ENCODE measurements around the gene SPPL2C. TPM values are rescaled to one million over a fixed set of nuclear protein-coding genes. Genes with fewer than 3 reads are reported as not detected.

Gene SPPL2C
- total and polyA plus RNA-seq, 4 donors = not detected

DNA sequence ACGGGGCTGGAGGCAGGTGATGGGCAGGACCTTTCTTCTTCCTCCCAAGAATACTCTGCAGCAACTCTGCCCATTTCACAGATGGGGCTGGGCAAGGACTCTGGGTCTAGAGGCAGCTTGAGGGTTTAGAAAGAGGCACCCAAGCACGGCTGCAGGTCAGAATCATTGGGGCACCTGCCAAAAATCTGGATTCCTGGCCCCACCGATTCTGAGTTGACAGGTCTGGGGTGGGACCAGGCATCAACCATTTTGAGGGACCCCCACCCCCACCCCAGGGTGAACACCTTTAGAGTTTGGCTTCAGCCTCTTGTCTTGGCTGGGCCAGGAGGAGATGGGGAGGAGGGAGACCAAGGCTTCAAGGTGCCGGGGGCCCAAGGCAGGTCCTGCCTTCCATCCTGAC lies 5.3 kb downstream of the SPPL2C start:
- H3K27ac ChIP-seq (ENCODE audit: low read depth in 1 of 2, low read length in 2 of 2) = no peak overlapping the region
- H3K36me3 ChIP-seq (ENCODE audit: control insufficient read depth in 1 of 2, insufficient read depth in 2 of 2, low read length in 1 of 2) = no peaks in the 10 kb centered on the region
- H3K27me3 ChIP-seq (ENCODE audit: control insufficient read depth in 1 of 2, insufficient read depth in 2 of 2, low read length in 1 of 2) = no peaks in the 10 kb centered on the region
- H3K4me3 ChIP-seq (ENCODE audit: low read length in 2 of 2) = no peak overlapping the region
- H3K9me3 ChIP-seq (ENCODE audit: control insufficient read depth, low read length) = no peaks in the 10 kb centered on the region
- H3K4me1 ChIP-seq (ENCODE audit: control insufficient read depth in 1 of 2, insufficient read depth in 2 of 2, low read length in 2 of 2) = no peaks in the 10 kb centered on the region
- ATAC-seq (ENCODE audit: low FRiP score) (no peak), DNase-seq (peak in 1 of 2 donors; percentile 12)
- intact Hi-C loops (cut with DNase I) = no loop called here
- WGBS, 2 donors = 89 to 90% methylated on average over 4 of the region's 4 CpGs

DNA sequence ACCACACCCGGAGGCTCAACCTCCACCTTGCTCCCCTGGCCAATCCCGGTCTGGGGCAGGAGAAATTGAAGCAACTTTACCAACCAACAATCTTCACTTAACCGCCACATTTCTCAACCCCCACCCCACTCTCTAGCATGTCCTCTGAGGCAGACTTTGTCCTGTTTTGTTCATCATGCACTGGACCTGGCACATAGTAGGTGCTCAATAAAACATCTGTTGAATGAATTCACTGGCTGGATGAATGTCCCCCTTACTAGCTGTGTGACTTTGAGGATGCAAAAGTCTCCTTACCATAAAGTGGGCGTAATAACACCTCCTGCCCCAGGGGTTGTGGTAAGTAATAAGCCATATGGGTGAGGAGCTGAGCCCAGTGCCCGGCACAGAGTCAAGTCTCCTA lies 5.8 kb downstream of the SPPL2C start:
- ATAC-seq (ENCODE audit: low FRiP score) = no peak
- intact Hi-C loops (cut with DNase I) = no loop called here
- H3K36me3 ChIP-seq (ENCODE audit: control insufficient read depth in 1 of 2, insufficient read depth in 2 of 2, low read length in 1 of 2) = no peaks in the 10 kb centered on the region
- H3K27ac ChIP-seq (ENCODE audit: low read depth in 1 of 2, low read length in 2 of 2) = no peak overlapping the region
- H3K27me3 ChIP-seq (ENCODE audit: control insufficient read depth in 1 of 2, insufficient read depth in 2 of 2, low read length in 1 of 2) = no peaks in the 10 kb centered on the region
- no peaks in the 10 kb centered on the region for H3K9me3 ChIP-seq (ENCODE audit: control insufficient read depth, low read length)
- no peak overlapping the region for H3K4me3 ChIP-seq (ENCODE audit: low read length in 2 of 2)
- no peak for DNase-seq
- no peaks in the 10 kb centered on the region for H3K4me1 ChIP-seq (ENCODE audit: control insufficient read depth in 1 of 2, insufficient read depth in 2 of 2, low read length in 2 of 2)
- 85 to 88% methylated on average over 5 of the region's 5 CpGs for WGBS, 2 donors

DNA sequence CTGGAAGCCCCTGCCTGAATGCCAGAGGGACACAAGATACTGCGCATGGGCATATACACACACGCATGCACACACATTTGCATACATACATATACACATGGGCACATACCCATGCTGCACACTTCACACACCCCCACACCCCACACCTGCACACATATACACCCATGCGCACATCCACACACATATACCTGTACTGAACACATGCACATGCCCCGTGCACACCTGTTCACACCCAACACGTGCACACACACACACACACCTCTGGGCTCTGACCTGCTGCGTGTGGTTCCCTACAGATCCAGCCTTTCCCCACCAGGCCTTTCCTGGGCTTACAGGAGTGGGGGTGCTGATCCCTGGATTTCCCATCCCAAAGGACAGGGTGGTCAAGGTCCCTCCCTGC lies 6.3 kb downstream of the SPPL2C start:
- intact Hi-C loops (cut with DNase I) = no loop called here
- no peaks in the 10 kb centered on the region for H3K36me3 ChIP-seq (ENCODE audit: control insufficient read depth in 1 of 2, insufficient read depth in 2 of 2, low read length in 1 of 2)
- ATAC-seq (ENCODE audit: low FRiP score) (no peak), DNase-seq (no peak)
- H3K27ac ChIP-seq (ENCODE audit: low read depth in 1 of 2, low read length in 2 of 2) = no peak overlapping the region
- H3K9me3 ChIP-seq (ENCODE audit: control insufficient read depth, low read length) = no peaks in the 10 kb centered on the region
- no peak overlapping the region for H3K4me3 ChIP-seq (ENCODE audit: low read length in 2 of 2)
- H3K27me3 ChIP-seq (ENCODE audit: control insufficient read depth in 1 of 2, insufficient read depth in 2 of 2, low read length in 1 of 2) = no peaks in the 10 kb centered on the region
- 83 to 85% methylated on average over 6 of the region's 6 CpGs for WGBS, 2 donors
- no peaks in the 10 kb centered on the region for H3K4me1 ChIP-seq (ENCODE audit: control insufficient read depth in 1 of 2, insufficient read depth in 2 of 2, low read length in 2 of 2)

DNA sequence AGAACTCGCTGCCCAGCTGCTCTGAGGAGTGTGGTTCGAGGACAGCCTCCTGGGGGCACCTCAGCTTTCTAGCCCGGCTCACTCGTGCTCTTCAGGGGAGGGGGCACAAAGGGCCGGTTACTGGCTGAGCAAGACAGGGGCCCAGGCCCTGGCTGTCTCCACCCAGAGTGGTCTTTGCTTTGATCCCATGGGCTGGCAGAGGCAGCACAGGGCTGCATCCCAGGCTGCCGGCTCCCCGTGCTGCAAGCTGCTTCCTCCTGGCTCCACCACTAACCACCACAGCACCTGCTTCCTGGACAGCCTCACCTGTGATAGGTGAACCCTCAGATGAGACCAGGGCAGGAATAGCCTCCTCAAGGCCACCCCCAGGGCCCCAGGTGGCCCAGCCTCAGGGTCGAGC lies 6.8 kb downstream of the SPPL2C start:
- Histone ChIP-seq H3K4me1 (ENCODE audit: control insufficient read depth in 1 of 2, insufficient read depth in 2 of 2, low read length in 2 of 2) (no peaks in the 10 kb centered on the region), H3K27me3 (ENCODE audit: control insufficient read depth in 1 of 2, insufficient read depth in 2 of 2, low read length in 1 of 2) (no peaks in the 10 kb centered on the region), H3K36me3 (ENCODE audit: control insufficient read depth in 1 of 2, insufficient read depth in 2 of 2, low read length in 1 of 2) (no peaks in the 10 kb centered on the region), H3K27ac (ENCODE audit: low read depth in 1 of 2, low read length in 2 of 2) (no peak overlapping the region), H3K9me3 (ENCODE audit: control insufficient read depth, low read length) (no peaks in the 10 kb centered on the region), H3K4me3 (ENCODE audit: low read length in 2 of 2) (no peak overlapping the region)
- DNase-seq (peak in 1 of 2 donors; percentile 10), ATAC-seq (ENCODE audit: low FRiP score) (no peak)
- intact Hi-C loops (cut with DNase I) = no loop called here
- 47 to 48% methylated on average over 8 of the region's 8 CpGs for WGBS, 2 donors

DNA sequence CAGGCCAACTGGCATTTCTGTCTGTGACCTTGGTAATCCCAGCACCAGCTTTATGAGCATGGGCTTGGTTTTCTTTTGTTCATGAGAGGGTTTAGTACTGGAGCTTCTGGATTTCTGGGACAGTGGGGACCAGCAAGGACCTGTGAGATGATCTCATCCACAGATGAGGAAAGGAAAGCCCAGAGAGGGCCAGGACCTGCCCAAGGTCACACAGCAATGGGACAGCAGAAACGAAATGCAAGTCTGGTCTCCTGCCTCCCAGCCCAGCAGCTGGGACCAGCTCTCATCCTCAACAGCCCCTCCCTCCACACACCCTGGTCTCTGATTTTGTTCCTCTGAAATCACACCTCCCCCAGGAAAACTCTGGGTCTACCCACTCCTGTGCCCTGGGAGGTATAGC lies 7.2 kb downstream of the SPPL2C start:
- Histone ChIP-seq H3K36me3 (ENCODE audit: control insufficient read depth in 1 of 2, insufficient read depth in 2 of 2, low read length in 1 of 2) (no peaks in the 10 kb centered on the region), H3K9me3 (ENCODE audit: control insufficient read depth, low read length) (no peaks in the 10 kb centered on the region), H3K4me1 (ENCODE audit: control insufficient read depth in 1 of 2, insufficient read depth in 2 of 2, low read length in 2 of 2) (no peaks in the 10 kb centered on the region), H3K27ac (ENCODE audit: low read depth in 1 of 2, low read length in 2 of 2) (no peak overlapping the region), H3K4me3 (ENCODE audit: low read length in 2 of 2) (no peak overlapping the region), H3K27me3 (ENCODE audit: control insufficient read depth in 1 of 2, insufficient read depth in 2 of 2, low read length in 1 of 2) (no peaks in the 10 kb centered on the region)
- DNase-seq = peak in 1 of 2 donors; percentile 3
- WGBS, 2 donors = 71 to 92% methylated on average over 1 of the region's 1 CpG
- intact Hi-C loops (cut with DNase I) = no loop called here
- no peak for ATAC-seq (ENCODE audit: low FRiP score)

DNA sequence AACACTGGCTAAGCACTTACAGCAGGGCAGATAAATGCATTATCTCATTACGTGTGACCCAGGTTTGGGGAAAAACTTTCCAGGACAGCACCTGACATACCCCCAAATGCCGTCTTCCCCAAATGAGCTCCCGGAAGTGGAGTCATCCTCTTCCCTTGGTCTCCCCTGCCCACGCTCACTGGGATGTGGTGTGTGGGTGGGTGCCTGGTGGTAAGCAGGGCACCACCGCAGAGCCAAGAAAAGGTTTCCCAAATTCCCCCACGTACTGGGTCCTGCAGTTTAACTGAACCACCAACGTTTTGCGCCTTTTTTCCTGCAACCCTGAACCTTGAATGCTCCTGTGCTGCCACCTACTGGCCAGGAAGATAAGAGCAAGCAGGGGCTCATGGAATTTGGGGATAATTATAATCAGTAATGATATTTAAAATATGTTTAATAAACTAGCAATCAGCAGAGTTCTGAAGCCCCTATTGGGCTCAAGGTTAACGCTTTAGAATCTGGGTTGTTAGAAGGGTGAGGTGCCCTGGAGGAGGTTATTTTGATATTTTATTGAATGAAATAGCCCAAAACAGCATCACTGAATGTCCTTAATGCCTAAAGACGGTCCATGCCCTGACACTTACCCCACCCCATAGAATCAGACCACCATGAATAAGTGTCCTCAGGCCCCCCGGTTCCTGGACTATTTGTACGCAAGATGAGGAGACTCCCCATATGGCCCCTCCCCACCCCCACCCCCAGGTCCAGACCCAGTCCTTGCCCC lies 8.0 kb downstream of the SPPL2C start:
- intact Hi-C loops (cut with DNase I) = no loop called here
- DNase-seq = peak in 1 of 2 donors; percentile 50
- H3K27ac ChIP-seq (ENCODE audit: low read depth in 1 of 2, low read length in 2 of 2) = no peak overlapping the region
- no peaks in the 10 kb centered on the region for H3K9me3 ChIP-seq (ENCODE audit: control insufficient read depth, low read length)
- WGBS, 2 donors = 22 to 23% methylated on average over 12 of the region's 12 CpGs
- no peaks in the 10 kb centered on the region for H3K27me3 ChIP-seq (ENCODE audit: control insufficient read depth in 1 of 2, insufficient read depth in 2 of 2, low read length in 1 of 2)
- H3K36me3 ChIP-seq (ENCODE audit: control insufficient read depth in 1 of 2, insufficient read depth in 2 of 2, low read length in 1 of 2) = no peaks in the 10 kb centered on the region
- no peaks in the 10 kb centered on the region for H3K4me1 ChIP-seq (ENCODE audit: control insufficient read depth in 1 of 2, insufficient read depth in 2 of 2, low read length in 2 of 2)
- no peak overlapping the region for H3K4me3 ChIP-seq (ENCODE audit: low read length in 2 of 2)
- ATAC-seq (ENCODE audit: low FRiP score) = peak; percentile 58

DNA sequence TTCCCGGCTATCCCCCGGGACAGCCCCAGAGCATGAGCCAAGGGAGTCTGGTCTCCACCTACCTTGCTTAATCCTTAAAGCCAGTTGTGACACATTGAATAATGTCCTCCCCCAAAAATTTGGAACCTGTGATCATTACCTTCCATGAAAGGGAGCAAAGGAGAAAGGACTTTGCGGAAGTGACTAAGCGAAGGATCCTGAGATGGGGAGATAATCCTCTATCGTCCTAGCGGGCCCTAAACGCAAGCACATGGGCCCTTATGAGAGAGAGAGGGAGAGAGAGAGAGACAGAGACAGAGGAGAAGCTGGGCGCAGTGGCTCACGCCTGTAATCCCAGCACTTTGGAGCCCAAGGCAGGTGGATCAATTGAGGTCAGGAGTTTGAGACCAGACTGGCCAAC lies 9.5 kb downstream of the SPPL2C start:
- 80 to 81% methylated on average over 9 of the region's 9 CpGs for WGBS, 2 donors
- intact Hi-C loops (cut with DNase I) = no loop called here
- ATAC-seq (ENCODE audit: low FRiP score) (no peak), DNase-seq (no peak)
- Histone ChIP-seq H3K27ac (ENCODE audit: low read depth in 1 of 2, low read length in 2 of 2) (no peak overlapping the region), H3K4me1 (ENCODE audit: control insufficient read depth in 1 of 2, insufficient read depth in 2 of 2, low read length in 2 of 2) (no peaks in the 10 kb centered on the region), H3K4me3 (ENCODE audit: low read length in 2 of 2) (no peak overlapping the region), H3K36me3 (ENCODE audit: control insufficient read depth in 1 of 2, insufficient read depth in 2 of 2, low read length in 1 of 2) (no peaks in the 10 kb centered on the region), H3K27me3 (ENCODE audit: control insufficient read depth in 1 of 2, insufficient read depth in 2 of 2, low read length in 1 of 2) (no peaks in the 10 kb centered on the region), H3K9me3 (ENCODE audit: control insufficient read depth, low read length) (no peaks in the 10 kb centered on the region)

DNA sequence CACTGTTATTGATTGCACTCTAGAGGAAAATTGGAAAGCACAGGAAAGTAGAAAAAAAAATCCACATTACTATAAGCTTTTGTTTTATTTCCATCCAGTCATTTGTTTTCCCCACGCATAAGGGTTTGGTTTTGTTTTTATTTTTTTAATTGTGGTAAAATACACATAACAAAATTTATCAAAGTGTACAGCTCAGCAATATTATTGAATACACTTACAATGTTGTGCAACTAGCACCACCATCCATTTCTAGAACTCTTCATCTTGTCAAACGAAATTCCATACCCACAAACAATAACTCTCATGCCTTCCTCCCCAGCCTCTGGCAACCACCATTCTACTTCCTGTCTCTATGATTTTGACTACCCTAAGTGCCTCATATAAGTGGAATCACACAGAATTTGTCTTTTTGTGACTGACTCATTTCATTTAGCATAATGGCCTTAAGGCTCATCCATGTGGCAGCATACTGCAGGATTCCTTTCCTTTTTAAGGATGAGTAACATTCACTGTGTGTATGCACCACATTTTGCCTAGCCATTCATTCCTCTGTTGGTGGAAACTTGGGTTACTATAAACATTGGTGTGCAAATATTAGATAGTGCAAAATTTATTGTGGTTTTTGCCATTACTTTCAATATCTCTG lies 11.1 kb downstream of the SPPL2C start:
- intact Hi-C loops (cut with DNase I) = no loop called here
- ATAC-seq (ENCODE audit: low FRiP score) = no peak
- Histone ChIP-seq H3K27ac (ENCODE audit: low read depth in 1 of 2, low read length in 2 of 2) (no peak overlapping the region), H3K9me3 (ENCODE audit: control insufficient read depth, low read length) (no peaks in the 10 kb centered on the region), H3K4me3 (ENCODE audit: low read length in 2 of 2) (no peak overlapping the region), H3K27me3 (ENCODE audit: control insufficient read depth in 1 of 2, insufficient read depth in 2 of 2, low read length in 1 of 2) (no peaks in the 10 kb centered on the region), H3K36me3 (ENCODE audit: control insufficient read depth in 1 of 2, insufficient read depth in 2 of 2, low read length in 1 of 2) (no peaks in the 10 kb centered on the region), H3K4me1 (ENCODE audit: control insufficient read depth in 1 of 2, insufficient read depth in 2 of 2, low read length in 2 of 2) (no peaks in the 10 kb centered on the region)
- DNase-seq = no peak
- WGBS, 2 donors = 58 to 59% methylated on average over 2 of the region's 2 CpGs

All from aorta (tissue), 5 donors.